HG03469 (cell line): ENCODE data around the gene FAM234A.
"Not testable (repeated sequence)": the region's sequence is repeated elsewhere in the genome, so short reads cannot be mapped to it uniquely, and the experiment has no call there.

ENCODE experiments used
- ATAC-seq: cut with Tn5 transposase; IDR thresholded peaks from one replicate; pipeline ENCODE4 v1.9.1; 2021; ENCODE audit warnings: mild to moderate bottlenecking, moderate library complexity, moderate number of reproducible peaks; ENCODE audit not compliant: unreplicated experiment

Gene FAM234A, protein sequence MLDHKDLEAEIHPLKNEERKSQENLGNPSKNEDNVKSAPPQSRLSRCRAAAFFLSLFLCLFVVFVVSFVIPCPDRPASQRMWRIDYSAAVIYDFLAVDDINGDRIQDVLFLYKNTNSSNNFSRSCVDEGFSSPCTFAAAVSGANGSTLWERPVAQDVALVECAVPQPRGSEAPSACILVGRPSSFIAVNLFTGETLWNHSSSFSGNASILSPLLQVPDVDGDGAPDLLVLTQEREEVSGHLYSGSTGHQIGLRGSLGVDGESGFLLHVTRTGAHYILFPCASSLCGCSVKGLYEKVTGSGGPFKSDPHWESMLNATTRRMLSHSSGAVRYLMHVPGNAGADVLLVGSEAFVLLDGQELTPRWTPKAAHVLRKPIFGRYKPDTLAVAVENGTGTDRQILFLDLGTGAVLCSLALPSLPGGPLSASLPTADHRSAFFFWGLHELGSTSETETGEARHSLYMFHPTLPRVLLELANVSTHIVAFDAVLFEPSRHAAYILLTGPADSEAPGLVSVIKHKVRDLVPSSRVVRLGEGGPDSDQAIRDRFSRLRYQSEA

DNA sequence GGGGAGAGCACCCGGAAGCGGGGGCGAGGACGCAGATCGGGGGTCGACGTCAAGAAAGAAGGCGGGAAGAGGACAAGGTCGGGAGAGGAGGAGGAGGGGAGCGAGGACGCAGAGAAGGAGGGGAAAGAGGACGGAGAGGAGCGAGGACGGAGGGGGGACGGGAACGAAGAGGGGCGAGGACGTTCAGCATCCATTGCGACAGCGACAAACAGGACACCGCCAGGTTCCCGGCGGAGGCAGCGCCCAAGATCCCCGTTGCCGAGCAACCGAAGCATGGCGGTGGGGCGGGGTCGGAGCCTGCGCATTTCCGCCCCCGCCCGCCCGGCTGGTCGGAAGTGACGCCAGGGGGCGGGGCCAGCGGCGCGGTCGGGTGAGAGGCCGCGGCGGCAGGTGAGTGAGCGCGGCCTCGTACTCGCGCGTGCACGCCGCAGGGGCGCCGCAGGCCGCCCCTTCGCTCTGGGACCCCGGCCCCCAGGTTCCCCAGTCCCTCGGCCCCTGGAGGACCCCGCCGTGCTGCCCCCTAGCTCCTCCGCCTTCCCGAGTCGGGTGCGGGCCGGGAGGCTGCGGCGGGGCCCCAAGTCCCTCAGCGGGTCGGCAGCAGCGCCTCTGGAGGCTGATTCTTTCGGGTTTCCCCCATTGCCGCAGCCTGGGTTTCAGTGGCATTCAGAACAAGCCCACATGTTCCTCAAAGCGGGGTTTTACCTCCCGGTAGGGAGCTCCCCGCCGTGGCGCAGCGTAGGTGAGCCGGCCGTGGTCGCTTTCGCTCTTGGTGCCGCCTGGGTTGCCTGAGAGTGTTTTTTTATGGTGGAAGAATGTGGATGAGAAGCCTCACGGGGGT lies at the start of gene FAM234A:
Gene FAM234A (plus strand): TSS at position 354 of the 838 bp plus-strand sequence. CDS start 19,593 bp downstream, outside the sequence.
- peak; percentile 63 for ATAC-seq

DNA sequence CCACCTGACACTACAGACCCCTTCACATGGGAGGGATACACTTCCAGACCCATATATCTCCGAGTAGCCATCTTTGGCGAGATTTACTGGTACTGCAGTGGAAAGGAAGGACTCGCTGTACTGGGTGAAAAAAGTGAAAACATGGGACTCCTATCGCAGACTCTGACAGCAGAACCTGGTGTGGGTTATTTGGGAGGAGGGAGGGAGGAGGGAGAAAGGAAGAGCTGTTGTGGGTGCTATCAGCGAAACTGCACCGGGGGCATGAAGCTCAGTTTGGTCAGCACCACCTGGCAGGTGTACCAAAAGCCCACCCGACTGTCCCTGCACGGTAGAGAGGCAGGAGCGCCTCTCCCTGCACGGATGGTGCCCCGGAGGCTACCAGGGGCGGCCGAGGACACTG lies 49.4 kb upstream of the FAM234A start:
- ATAC-seq: no peak

DNA sequence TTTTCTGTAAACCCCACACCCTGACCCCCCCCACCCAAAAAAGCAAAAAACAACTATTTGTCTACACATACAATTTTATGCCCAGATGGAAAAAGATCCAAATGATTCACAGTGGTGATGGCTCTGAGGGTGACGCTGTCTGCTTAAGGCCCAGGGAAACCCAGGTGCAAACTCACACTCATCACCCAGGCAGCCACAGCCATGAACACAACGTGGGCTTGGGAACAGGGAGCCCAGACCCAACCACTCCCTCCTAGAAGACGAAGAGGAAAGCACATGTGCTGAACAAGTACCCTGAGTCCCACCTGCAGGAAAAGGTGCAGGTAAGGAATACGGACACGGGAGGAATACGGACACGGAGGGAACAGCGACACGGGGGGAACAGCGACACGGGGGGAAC lies 48.9 kb upstream of the FAM234A start:
- no peak for ATAC-seq

DNA sequence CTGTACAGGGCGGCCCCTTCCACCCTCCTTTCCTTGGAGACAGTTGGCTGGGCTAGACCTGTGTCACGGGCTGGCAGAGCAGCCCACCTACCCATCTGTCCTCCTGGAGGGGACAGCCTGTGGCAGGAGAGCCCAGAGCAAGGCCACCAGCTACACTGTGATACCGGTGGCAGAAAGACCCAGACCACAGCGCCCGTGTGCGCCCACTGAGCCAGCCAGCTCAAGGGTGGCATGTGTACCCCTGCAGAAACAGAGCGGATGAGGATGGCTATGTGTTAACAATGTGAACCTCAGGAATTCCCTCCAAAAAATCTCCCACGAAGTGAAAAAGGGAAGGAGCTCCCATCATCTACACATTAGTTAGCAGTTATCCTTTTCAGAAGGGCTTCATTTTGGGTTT lies 47.3 kb upstream of the FAM234A start:
- no peak for ATAC-seq

DNA sequence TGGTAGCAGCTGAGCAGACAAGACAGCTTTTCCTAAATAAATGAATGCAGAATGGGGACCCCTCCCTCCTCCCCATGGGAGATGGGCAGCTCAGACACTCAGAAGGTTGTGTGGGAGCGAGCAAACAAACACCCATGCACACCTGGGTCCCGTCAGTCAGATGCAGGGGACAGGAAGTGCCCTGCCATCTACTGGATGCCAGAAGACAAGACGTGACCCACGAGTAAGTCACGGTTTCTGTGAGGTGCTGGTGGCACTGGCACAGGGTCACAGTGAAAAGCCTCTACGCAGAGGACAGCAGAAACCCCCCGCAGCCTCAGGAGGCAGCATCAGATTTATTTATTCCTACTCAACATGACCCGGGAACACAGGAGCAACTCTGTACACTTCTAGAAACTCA lies 45.9 kb upstream of the FAM234A start:
- no peak for ATAC-seq

DNA sequence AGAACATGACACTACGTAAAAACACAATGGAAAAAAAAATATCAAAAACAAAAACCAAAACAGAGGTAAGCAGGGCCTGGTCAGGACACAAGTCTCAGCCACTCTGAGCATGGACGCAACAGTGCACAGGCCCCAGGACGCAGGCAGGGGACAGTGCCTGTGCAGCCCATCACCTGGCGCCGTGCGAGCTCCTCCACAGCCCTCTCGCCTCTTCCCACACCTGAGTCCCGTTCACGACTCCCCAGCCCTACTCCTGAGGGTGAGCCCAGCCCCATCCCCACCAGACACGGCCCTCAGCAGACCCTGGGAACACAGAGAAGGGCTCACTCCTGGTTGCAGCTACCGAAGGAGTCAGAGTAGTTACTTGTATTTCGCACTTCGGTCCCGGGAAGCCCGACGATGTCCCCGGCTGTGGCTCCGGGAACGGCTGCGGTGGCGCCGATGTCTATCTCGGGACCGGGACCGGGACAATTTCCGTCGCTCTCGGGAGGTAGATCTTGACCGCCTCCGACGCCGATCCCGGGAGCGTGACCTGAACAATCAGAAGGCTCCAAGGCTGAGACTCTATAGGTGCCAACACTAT lies 44.9 kb upstream of the FAM234A start:
- no peak for ATAC-seq

DNA sequence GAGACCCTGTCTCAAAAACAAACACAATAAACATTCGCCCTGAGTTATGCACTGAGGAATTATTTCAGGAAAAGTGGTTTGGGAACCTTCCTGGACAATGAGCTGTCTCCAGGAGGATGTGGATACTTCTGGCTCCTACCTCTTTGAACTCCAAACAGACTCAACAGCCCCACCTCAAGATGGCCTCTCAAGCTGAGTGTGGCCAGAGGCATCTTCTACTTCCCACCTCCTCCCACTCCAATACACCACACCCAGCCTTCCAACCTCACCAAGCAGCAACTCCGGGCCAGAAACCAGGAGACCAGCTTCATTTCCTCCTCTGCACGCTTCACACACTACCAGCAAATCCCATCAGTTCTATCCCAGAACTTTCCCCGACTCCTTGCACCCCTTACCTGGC lies 42.8 kb upstream of the FAM234A start:
- no peak for ATAC-seq

DNA sequence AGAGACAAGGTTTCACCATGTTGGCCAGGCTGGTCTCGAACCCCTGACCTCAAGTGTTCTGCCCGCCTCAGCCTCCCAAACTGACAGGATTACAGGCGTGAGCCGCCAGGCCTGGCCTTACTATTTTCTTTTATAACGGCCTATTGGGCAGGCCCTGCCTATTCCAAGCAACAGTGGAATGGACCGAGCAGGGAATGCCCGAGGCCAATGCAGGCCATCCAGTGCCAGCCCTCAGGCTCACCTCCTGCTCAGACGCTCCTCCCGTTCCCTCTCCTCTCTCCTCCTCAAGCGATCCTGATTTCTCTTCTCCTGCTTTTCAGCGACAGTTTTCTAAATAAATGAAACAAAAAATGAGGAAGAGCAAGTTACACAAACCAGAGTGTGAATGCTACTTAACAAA lies 41.9 kb upstream of the FAM234A start:
- no peak for ATAC-seq

DNA sequence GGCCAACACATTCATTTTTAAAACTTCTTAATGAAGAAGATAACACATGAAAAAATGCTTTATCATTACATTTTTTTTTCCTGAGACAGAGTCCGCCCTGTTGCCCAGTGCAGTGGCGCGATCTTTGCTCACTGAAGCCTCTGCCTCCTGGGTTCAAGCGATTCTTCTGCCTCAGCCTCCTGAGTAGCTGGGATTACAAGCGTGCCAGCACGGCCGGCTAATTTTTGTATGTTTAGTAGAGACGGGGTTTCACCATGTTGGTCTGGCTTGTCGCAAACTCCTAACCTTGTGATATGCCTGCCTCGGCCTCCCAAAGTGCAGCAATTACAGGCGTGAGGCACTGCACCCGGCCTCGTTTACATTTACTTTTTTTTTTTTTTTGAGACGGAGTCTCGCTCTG lies 41.2 kb upstream of the FAM234A start:
- ATAC-seq: no peak

DNA sequence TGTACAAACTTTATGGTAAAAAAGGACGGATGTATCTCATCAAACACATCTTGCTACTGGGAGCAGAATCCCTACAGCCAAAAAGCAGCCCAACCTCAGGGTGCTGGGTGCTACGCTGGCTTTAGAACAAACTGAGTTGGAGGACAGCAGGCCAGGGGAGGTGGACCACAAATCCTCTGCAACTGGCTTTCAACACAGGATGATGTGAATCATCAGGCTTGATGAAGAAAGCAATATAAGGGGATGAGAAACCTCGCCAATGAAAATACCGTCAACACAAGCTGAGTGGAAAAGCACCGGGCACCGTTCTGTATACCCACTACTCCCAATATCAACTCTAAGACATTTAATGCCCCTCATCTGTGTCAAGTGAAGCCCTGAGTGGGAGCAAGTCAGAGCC lies 40.1 kb upstream of the FAM234A start:
- ATAC-seq: no peak

DNA sequence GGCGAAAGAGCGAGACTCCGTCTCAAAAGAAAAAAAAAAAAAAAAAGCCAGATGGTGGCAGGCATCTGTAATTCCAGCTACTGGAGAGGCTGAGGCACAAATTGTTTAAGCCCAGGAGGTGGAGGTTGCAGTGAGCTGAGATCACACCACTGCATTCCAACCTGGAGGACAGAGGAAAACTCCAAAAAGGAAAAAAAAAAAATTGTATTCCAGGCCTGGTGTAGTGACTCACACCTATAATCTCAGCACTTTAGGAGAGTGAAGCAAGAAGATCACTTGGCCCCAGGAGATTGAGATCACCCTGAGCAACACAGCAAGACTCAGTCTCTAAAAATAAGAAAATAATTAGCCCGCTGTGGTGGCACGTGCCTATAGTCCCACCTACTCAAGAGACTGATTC lies 34.2 kb upstream of the FAM234A start:
- no peak for ATAC-seq

DNA sequence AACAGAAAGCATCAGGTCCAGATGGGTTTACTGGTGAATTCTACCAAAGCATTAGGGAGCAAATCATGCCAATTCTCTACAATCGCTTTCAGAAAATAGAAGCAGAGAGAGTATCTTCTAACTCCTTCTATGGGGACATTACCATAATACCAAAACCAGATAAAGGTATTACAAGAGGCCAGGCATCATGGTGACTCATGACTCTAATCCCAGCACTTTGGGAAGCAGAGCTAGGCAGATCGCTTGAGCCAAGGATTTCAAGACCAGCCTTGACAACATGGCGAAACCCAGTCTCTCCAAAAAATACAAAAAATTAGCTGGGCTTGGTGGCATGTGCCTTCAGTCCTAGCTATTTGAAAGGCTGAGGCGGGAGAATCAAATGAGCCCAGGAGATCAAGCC lies 31.4 kb upstream of the FAM234A start:
- ATAC-seq: no peak

DNA sequence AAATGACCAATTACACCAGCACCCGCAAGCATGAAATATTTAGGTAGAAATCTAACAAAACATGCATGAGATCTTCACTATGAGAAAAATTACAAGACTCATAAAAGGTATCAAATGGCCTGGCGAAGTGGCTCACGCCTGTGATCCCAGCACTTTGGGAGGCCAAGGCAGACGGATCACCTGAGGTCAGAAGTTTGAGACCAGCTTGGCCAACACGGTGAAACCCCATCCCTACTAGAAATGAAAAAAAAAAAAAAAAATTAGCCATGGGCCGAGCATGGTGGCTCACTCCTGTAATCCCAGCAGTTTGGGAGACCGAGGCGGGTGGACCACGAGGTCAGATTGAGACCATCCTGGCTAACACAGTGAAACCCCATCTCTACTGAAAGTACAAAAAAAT lies 30.6 kb upstream of the FAM234A start:
- ATAC-seq: not testable (repeated sequence)

DNA sequence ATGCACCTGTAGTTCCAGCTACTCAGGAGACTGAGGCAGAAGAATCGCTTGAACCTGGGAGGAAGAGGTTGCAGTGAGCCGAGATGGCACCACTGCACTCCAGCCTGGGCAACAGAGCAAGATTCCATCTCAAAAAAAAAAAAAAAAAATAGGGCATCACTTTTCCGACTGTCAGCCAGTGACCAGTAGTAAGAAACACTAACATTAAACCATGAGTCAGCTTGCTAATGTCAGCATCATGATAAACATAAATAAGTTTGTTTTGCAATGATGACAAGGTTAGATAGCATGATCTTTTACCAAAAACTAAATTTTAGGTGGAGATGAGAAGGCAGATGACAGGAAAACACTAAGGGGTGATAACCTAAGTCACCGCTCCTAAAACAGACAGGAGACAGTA lies 25.3 kb upstream of the FAM234A start:
- not testable (repeated sequence) for ATAC-seq

DNA sequence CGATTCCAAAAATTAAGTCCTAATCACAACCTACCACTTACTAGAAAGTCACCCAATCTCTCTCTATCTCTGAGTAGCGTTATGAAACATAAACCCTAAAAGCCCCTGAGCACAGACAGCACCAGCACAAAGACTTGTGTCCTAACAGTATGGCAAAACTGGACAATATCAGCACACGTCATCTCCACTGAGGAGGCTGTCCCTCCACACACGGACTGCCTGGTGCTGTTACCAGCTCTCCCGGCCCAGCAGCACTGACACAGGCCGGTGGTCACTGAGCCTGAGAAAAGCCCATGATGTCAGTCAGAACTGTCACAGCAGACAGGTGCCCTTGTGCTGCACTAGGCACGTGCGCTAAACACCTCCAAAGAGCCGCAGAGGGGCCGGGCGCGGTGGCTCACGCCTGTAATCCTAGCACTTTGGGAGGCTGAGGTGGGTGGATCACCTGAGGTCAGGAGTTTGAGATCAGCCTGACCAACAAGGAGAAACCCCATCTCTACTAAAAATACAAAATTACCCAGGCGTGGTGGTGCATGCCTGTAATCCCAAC lies 22.9 kb upstream of the FAM234A start:
- ATAC-seq: not testable (repeated sequence)

DNA sequence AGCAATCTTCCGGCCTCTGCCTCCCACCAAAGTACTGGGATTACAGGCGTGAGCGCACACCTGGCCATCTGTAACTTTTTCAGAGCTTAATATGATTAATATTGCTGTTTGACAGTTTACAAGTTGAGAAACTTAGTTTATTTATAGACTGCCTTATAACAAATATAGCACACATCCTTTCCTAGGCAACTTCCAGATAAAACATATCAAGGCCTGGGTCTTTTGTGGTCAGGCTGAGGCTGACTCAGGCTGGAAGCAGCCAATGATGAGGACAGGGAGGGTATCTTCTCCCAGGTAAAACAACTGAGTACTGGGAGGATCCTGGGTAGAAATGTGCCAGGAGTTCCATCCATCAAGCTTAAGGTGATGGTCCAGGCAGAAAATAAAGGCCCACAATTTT lies 21.6 kb upstream of the FAM234A start:
- no peak for ATAC-seq

DNA sequence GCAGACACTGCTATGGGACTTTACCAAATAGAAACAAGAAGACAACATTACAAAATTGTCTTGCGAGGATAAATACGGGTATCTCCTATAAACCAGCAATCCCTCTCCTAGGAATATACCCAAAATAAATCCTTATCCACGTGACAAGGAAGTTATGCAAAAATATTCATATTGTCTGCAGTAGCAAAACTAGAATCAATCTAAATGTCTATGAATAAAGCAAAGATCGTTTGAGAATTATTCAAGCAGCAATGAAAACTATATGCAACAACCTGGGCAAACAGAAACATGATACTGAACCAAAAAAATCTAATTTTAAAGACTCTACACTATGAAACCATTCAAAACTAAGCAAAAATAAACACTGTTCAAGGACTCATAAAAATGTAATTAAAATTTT lies 14.6 kb upstream of the FAM234A start:
- ATAC-seq: no peak

DNA sequence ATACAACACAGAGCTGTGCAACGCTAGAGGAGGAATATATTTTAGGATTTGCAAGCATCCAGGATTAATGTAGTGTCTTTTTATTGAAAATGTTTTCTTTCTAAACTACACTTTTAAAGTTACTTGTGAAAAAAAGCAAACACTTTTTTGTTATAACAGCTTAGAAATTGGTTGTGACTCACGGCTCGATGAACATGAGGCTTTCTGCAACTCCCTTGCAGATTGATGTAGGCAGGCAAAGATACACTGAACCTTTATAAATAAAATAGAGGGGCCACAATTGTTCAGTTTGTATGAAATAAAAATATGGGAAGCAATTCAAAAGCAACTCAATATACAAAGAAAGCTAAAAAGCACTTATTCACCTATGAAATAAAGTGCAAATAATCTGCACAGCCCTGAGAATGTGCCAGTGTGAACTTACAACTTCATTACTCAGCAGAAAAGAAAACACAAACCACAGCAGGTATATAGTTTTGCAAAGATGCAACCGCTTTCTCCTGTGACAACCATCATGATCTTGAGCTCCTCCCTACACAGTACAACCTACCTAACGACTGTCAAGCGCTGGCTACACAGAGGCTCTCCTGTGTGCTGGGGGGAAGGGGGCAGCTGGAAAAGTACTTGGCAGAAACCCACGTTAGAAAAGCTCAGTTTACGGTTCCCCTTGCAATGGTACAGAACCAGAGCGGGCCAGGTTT lies 6.3 kb upstream of the FAM234A start:
- ATAC-seq: no peak

DNA sequence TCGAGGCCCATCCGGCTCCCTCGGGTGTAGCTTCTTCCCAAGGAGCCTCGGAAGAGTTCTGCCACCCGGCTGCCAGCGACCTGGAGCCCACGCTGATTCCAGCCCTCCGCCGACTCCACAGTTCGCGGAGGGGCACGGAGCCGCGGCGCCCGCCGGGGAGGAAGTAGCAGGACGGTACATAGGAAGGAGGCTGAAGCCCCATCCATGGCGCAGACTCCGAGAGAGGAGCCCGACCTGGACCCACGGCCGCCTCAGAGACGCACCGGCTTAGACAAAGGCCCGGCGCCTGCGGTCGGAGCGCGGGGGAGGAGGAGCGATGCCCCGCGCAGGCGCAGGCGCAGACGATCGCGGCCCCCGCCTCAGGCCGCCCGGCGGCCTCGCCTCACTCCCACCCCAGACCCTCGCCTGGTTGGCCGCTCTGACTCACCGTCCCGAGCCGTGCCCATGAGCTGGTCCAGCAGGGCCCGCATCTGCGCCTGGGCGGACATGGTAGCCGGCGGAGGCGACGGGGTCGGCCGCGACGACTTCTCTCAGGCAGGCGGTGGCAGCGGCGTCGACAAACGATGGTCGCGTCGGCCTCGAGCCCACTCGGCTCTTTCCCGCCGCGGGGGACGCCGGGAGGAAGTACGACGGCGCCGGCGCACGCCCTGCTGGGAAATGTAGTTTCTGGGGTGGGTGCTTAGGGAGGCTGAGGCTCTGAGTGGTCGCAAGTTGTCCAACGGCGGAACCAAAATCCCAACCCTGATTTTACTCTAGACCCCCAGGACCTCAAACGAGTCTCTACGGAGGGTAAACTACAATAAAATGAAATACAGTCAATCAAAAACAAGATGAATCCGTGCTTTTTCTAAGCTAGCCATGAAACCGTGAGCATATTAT lies 5.5 kb upstream of the FAM234A start, which contains the start of gene LUC7L:
Gene LUC7L (minus strand): TSS at position 598 of the 879 bp plus-strand sequence. CDS start 110 bp downstream, at position 488.
- peak; percentile 55 for ATAC-seq
